Fibroblast of lung (primary cell): ENCODE data around the gene TMEM223. TPM values are rescaled to one million over a fixed set of nuclear protein-coding genes. Genes with fewer than 3 reads are reported as not detected.
"Not testable (repeated sequence)": the region's sequence is repeated elsewhere in the genome, so short reads cannot be mapped to it uniquely, and the experiment has no call there.

Experiments used
- DNase-seq, 2 donors: peaks; one replicate each; pipeline versions ENCODE4 v3.0.0 to v3.0.0-alpha.2; 2010; ENCODE audit warnings: low read depth in 2 of 2
- H2AFZ ChIP-seq: 2 replicates; pipeline ENCODE4 v1.5.1; 2012; ENCODE audit warnings: low read length, control low read depth, inconsistent platforms
- H3K27ac ChIP-seq: 2 replicates; pipeline ENCODE4 v1.5.1; 2011; ENCODE audit warnings: low read length, control low read depth; ENCODE audit not compliant: insufficient read depth
- H3K27me3 ChIP-seq: 2 replicates; pipeline ENCODE4 v1.5.1; 2011; ENCODE audit warnings: mild to moderate bottlenecking, low read length; ENCODE audit not compliant: control insufficient read depth, insufficient read depth
- H3K36me3 ChIP-seq: 2 replicates; pipeline ENCODE4 v1.5.1; 2011; ENCODE audit warnings: low read length; ENCODE audit not compliant: control insufficient read depth, insufficient read depth
- H3K4me1 ChIP-seq: 2 replicates; pipeline ENCODE4 v1.5.1; 2011; ENCODE audit warnings: low read length; ENCODE audit not compliant: control insufficient read depth, insufficient read depth; ENCODE audit errors: extremely low read depth
- H3K4me2 ChIP-seq: 2 replicates; pipeline ENCODE4 v1.5.1; 2011; ENCODE audit warnings: low read length, control low read depth; ENCODE audit not compliant: insufficient read depth; ENCODE audit errors: extremely low read depth
- H3K4me3 ChIP-seq, 4 experiments: fragments of 200-600 bp in 1 of 4; sonication (generic) in 1 of 4; replicated peaks in 1 of 4; 2 replicates each; pipeline ENCODE4 v1.5.1; 2011 to 2016; ENCODE audit warnings: low read length in 4 of 4, low read depth in 3 of 4, mild to moderate bottlenecking in 3 of 4, control low read depth in 2 of 4, inconsistent platforms in 1 of 4, mixed read lengths in 1 of 4; ENCODE audit not compliant: insufficient read depth in 1 of 4; ENCODE audit errors: control extremely low read depth in 1 of 4
- H3K79me2 ChIP-seq: 2 replicates; pipeline ENCODE4 v1.5.1; 2012; ENCODE audit warnings: mild to moderate bottlenecking, low read length, inconsistent platforms; ENCODE audit not compliant: control insufficient read depth, insufficient read depth
- H3K9ac ChIP-seq: 2 replicates; pipeline ENCODE4 v1.5.1; 2011; ENCODE audit warnings: mild to moderate bottlenecking, low read length, control low read depth; ENCODE audit not compliant: insufficient read depth
- H3K9me3 ChIP-seq: 2 replicates; pipeline ENCODE4 v1.5.1; 2012; ENCODE audit warnings: low read depth, low read length; ENCODE audit not compliant: control insufficient read depth, insufficient read depth
- H4K20me1 ChIP-seq: 2 replicates; pipeline ENCODE4 v1.5.1; 2011; ENCODE audit warnings: low read length; ENCODE audit not compliant: control insufficient read depth, insufficient read depth; ENCODE audit errors: extremely low read depth
- EZH2 ChIP-seq: IDR thresholded peaks from 2 replicates; pipeline ENCODE4 v1.5.1; 2012; ENCODE audit warnings: low read length, control low read depth, mild to moderate bottlenecking; ENCODE audit errors: missing control alignments
- polyA plus RNA-seq, 2 donors: library from polyadenylated mRNA; depleted of rRNA in 1 of 2; stranded (reverse) in 1 of 2; unstranded in 1 of 2; fragments of >200 nt; gene quantifications; 2 replicates each; pipeline ENCODE4 v1.2.1, GENCODE V29; 2011 to 2012; ENCODE audit warnings: missing spikeins in 1 of 2
- total RNA-seq: library from RNA; depleted of rRNA; stranded (reverse); fragments of >200 nt; gene quantifications from 2 replicates; pipeline ENCODE4 v1.2.1, GENCODE V29; 2014
- TF ChIP-seq, protein P1 (sequence below), 2 donors: IDR thresholded peaks in 1 of 2; conservative IDR thresholded peaks in 1 of 2; 1 replicate in 1 of 2; 2 replicates in 1 of 2; pipeline ENCODE4 v1.5.1; 2011 to 2012; ENCODE audit warnings: low read length in 2 of 2, control low read depth in 1 of 2, inconsistent platforms in 1 of 2, low read depth in 1 of 2, mild to moderate bottlenecking in 1 of 2

The TMEM223 gene
- total and polyA plus RNA-seq, 2 donors (not counting 1 experiment from before 2014, with no cell fraction given): 11.7 to 15.4 TPM

DNA sequence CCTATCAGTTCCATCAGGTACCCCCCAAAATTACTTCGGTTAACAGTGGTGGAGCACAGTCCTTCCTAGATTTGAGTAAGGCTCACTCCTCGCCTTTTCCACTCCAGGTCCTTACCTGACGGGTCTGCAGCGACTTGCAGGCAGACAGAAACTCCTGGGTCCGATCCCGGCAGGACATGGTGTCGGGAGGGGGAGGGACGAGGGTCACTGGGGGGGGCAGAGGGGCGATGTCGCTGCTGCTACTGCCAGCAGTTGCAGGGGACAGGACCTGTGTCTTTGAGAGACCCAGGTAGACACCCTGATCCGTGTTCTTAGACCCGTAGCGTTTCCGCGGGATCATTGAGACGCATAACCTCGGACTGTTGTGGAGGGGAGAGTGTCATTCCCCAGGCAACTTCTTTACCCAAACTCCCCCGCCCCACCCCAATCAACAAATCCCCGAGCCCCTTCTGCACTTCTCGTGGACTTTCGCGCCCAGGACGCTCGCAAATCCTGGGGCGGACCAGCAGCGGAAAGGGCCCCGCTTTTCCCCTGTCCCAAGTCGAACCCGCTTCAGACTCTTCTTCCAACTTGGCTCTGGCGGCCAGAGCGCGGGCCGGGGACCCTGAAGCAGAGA is 39.2 kb upstream of the TMEM223 start:
- no peaks in the 10 kb centered on the region for H4K20me1 ChIP-seq
- no peak overlapping the region for H2AFZ ChIP-seq
- TF ChIP-seq, protein P1, sequence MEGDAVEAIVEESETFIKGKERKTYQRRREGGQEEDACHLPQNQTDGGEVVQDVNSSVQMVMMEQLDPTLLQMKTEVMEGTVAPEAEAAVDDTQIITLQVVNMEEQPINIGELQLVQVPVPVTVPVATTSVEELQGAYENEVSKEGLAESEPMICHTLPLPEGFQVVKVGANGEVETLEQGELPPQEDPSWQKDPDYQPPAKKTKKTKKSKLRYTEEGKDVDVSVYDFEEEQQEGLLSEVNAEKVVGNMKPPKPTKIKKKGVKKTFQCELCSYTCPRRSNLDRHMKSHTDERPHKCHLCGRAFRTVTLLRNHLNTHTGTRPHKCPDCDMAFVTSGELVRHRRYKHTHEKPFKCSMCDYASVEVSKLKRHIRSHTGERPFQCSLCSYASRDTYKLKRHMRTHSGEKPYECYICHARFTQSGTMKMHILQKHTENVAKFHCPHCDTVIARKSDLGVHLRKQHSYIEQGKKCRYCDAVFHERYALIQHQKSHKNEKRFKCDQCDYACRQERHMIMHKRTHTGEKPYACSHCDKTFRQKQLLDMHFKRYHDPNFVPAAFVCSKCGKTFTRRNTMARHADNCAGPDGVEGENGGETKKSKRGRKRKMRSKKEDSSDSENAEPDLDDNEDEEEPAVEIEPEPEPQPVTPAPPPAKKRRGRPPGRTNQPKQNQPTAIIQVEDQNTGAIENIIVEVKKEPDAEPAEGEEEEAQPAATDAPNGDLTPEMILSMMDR (conservative IDR thresholded peaks at IDR 0.05 in 1 of 2, IDR thresholded peaks at IDR 0.05 in 1 of 2; ENCODE audit: low read depth in 1 of 2, low read length in 2 of 2): no peak
- TF ChIP-seq EZH2: no peak
- H3K4me2 ChIP-seq: peak overlapping the region; percentile 79
- no peaks in the 10 kb centered on the region for H3K27me3 ChIP-seq
- peak overlapping the region; percentile 99 for H3K27ac ChIP-seq
- no peak for DNase-seq
- H3K4me1 ChIP-seq: peaks cover 6% of the 10 kb centered on the region
- peaks cover 43% of the 10 kb centered on the region for H3K79me2 ChIP-seq
- H3K9me3 ChIP-seq: no peaks in the 10 kb centered on the region
- H3K4me3 ChIP-seq: peak overlapping the region; percentile 79 to 98 (median 92)
- peak overlapping the region; percentile 99 for H3K9ac ChIP-seq
- peaks cover 18% of the 10 kb centered on the region for H3K36me3 ChIP-seq

- not testable (repeated sequence) for H2AFZ ChIP-seq, H3K27ac ChIP-seq, DNase-seq, H3K9ac ChIP-seq, H4K20me1 ChIP-seq, H3K27me3 ChIP-seq, H3K4me2 ChIP-seq, H3K9me3 ChIP-seq, H3K4me3 ChIP-seq, H3K4me1 ChIP-seq
- peaks cover 39% of the 10 kb centered on the region for H3K79me2 ChIP-seq
- H3K36me3 ChIP-seq: peaks cover 18% of the 10 kb centered on the region
Observed at GRCh38 chr11:62828130-62828529, 36.3 kb upstream of the TMEM223 start.

DNA sequence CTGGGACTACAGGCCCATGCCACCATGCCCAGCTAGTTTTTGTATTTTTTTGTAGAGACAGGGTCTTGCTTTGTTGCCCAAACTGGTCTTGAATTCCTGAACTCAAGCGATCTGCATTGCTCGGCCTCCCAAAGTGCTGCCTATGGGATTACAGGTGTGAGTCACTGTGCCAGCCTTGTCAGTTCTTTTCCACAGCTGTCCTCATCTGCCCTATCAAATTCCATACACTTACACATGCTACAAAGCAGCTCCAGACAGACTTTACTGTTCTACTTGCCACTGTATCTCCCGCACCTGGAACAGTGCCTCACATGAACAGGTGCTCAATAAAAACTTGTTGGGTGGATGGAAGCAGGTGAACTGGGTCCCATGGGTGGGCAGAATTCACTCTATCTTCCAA is 31.9 kb upstream of the TMEM223 start:
- Histone ChIP-seq H3K36me3 (peaks cover 28% of the 10 kb centered on the region), H3K79me2 (peaks cover 13% of the 10 kb centered on the region), H2AFZ (no peak overlapping the region), H3K9ac (no peak overlapping the region), H3K9me3 (no peaks in the 10 kb centered on the region), H3K4me3 (no peak overlapping the region), H3K4me1 (no peaks in the 10 kb centered on the region), H3K4me2 (no peak overlapping the region), H3K27me3 (no peaks in the 10 kb centered on the region), H4K20me1 (no peaks in the 10 kb centered on the region), H3K27ac (no peak overlapping the region)
- TF ChIP-seq EZH2: no peak
- TF ChIP-seq, protein P1 (conservative IDR thresholded peaks at IDR 0.05 in 1 of 2, IDR thresholded peaks at IDR 0.05 in 1 of 2; ENCODE audit: low read depth in 1 of 2, low read length in 2 of 2): no peak
- no peak for DNase-seq
